Mucosa of gallbladder (tissue), 1 donor: ENCODE measurements around the gene LRRC23. TPM values are rescaled to one million over a fixed set of nuclear protein-coding genes. Genes with fewer than 3 reads are reported as not detected.
"Not testable (repeated sequence)": the region's sequence is repeated elsewhere in the genome, so short reads cannot be mapped to it uniquely, and the experiment has no call there.

Experiments used
- DNase-seq: peaks from one replicate; pipeline ENCODE4 v3.0.0-alpha.2; 2020; ENCODE audit warnings: low spot score
- total RNA-seq: library from RNA; stranded (reverse); gene quantifications from one replicate; pipeline ENCODE4 v1.2.1, GENCODE V29; 2021
- donor health status: DM: no; HTN: no; CAD: no.

Gene LRRC23
- total RNA-seq: 13.1 TPM

DNA sequence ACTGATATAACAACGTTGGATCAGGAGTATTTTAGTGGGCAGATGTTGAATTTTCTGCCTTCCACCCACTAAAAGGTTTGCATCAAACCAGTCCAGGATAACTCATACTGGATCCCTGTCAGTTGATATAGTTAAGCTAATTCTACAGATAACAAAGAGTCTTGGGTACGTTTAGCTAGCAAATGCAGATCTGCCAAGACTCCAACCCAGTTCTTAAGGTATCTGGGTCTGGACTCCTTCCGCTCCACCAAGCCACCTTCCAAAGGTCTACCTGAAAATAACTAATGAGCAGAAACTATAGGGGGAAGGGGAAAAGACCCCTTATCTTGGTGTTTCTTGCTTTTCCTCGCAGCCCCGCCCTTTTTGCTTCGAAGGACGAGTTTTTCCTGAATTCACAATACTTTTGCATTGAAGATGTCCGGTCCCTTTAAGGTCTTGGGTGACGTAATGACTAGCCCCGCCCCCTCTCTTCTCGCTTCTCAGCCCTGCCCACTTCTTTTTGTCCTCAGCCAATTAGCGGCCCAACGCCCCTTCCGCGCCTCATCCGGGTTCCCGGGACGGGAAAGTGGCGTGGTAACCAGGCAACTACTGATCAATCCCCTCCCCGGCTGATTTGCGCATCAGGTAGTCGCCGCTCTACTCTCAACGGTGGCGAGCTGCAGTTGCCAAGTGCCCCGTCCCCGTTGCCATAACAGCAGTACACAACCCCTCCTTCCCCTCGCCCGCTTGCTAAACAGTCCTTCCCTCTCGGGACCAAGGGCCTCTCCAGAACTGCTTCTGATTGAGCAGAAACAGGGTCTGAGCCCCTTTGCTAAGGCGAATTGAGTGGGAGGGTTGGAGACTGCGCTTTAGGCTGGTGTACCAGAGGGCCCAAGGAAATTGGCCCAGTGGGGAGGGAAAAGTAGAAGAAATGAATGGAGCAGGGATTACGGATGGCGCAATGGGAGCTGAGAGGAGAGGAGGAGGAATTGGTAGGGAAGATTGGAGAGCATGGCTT is at the start of gene LRRC23:
Gene LRRC23, plus strand, starts transcription at position 543 of the 997 bp plus-strand sequence. CDS start 812 bp downstream, outside the sequence.
- peak; percentile 98 for DNase-seq

- DNase-seq: no peak
Observed at GRCh38 chr12:6855322-6855721, 49.3 kb upstream of the LRRC23 start.

- DNase-seq: no peak
Observed at GRCh38 chr12:6858799-6859198, 45.8 kb upstream of the LRRC23 start.

- DNase-seq: no peak
Observed at GRCh38 chr12:6860116-6860515, 44.5 kb upstream of the LRRC23 start.

GRCh38 chr12:6860942-6861341 is 43.7 kb upstream of the LRRC23 start:
- no peak for DNase-seq

DNA sequence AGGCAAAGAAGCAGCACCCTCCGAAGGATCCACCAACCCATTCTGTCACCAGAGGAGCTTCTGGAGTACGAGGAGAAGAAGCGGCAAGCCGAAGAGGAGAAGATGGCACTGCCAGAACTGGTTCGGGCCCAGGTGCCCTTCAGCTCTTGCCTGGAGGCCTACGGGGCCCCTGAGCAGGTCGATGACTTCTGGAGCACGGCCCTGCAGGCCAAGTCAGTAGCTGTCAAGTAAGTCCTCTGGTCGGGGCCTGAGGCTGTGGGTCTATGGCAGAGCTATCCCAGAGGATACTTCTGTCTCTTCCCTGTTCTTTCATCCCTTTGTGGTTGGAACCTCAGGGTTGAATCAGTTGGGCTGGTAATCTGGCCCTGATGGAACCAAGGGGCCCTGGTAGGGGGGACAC is 43.2 kb upstream of the LRRC23 start:
- no peak for DNase-seq

DNA sequence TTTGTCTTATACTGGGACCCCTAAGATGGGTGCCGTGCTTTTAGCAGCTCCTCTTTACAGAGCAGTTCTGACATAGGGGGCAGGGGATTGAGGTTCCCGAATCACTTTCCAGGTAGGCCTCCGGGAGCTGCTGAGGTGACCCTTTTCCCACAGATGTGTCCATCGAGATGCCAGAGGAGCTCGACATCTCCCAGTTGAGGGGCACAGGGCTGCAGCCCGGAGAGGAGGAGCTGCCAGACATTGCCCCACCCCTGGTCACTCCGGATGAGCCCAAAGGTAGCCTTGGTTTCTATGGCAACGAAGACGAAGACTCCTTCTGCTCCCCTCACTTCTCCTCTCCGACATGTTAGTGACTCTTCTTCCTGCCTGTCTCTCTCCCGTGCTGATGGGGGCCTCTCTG is 41.6 kb upstream of the LRRC23 start:
- no peak for DNase-seq

- DNase-seq: no peak
Observed at GRCh38 chr12:6863586-6864321, 40.9 kb upstream of the LRRC23 start.

- not testable (repeated sequence) for DNase-seq
Observed at GRCh38 chr12:6865307-6865706, 39.3 kb upstream of the LRRC23 start.

DNA sequence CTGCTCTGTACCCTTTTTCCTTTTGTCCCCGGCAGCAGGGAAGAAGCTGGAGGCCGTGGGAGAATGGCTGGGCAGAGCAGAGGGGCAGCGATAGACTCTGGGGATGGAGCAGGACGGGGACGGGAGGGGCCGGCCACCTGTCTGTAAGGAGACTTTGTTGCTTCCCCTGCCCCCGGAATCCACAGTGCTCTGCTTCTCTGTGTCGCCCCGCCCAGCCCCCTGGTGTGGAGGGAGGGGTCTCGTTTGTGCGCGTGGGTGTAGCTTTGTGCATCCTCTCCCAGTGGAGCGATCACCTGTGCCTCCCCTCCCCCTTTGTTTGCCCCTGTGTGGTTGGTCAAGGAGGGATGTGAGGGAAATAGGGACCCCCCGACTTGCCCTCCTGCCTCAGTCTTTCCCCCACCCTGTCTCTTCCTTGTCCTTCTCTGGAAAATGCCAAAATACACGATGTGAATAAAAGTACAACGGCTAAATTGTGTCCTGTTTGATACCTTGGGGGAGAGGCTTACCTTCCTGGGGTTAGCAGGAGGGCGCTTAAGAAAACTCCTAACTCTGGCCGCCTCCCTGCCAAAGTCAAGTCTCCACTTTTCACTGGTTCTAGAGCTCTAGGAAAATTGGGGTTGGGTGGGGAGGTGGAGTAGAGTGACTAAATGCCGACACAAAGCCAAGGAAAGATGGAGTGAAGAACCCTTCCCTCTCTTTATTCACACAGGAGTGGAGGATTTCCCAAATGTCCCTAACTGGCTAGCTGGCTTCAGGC is 38.3 kb upstream of the LRRC23 start:
- DNase-seq: no peak

- DNase-seq: no peak
Observed at GRCh38 chr12:6866920-6867412, 37.7 kb upstream of the LRRC23 start.

GRCh38 chr12:6867413-6868210 is 37.0 kb upstream of the LRRC23 start, which contains the start of gene TPI1:
Gene TPI1 (plus strand): TSS chr12:6867531. CDS start chr12:6867567, 36 bp downstream.
- DNase-seq: peak; percentile 86

- DNase-seq: no peak
Observed at GRCh38 chr12:6868211-6869048, 36.2 kb upstream of the LRRC23 start.

- DNase-seq: peak; percentile 88
Observed at GRCh38 chr12:6869049-6870021, 35.3 kb upstream of the LRRC23 start.

DNA sequence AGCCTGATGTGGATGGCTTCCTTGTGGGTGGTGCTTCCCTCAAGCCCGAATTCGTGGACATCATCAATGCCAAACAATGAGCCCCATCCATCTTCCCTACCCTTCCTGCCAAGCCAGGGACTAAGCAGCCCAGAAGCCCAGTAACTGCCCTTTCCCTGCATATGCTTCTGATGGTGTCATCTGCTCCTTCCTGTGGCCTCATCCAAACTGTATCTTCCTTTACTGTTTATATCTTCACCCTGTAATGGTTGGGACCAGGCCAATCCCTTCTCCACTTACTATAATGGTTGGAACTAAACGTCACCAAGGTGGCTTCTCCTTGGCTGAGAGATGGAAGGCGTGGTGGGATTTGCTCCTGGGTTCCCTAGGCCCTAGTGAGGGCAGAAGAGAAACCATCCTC is 34.3 kb upstream of the LRRC23 start:
- DNase-seq: not testable (repeated sequence)

DNA sequence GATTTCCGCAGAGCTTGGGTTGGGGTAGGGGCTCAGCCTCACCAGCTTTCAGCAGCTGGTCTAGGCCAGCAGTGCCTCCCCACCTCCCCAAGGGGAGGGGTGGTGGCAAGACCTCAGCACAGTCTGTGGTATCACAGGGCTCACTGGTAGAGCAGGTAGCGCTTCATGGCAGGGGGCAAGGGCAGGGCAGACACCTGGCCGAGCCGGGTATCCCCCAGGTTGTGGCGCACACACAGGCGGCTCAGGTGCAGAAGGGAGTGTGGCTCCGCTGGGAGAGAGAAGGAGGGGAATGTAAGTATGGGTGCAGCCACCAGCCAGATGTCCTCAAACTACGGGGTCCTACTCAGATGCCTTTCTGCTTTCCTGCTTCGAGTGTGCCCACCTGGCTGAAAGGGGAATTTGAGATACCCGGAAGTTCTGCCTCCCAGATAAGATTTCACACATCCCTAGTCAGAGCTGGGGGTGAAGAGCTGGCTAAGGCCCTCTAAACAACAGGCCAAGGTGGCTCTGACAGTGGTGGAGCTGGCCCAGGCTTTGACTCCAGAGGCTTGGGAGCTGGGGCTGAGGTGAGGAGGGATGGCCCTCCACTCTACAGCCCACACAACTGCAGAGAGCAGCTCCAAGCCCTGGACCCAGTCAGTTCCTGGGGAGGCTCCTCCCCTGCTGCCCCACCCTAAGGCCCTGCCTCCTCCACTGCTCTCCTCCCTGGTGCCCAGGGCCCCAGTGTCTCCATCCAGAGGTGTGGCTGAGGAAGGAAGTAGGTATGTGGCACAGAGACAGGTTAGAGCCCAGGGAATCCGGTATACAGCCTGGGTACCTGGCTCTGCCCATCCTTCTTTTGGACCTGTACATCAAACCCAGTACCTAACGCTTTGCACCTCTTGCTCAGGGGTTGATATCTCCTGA is 33.3 kb upstream of the LRRC23 start:
- DNase-seq: peak; percentile 67
